Testis (tissue), 3 donors: ENCODE data around the gene IFIT1B. TPM values are rescaled to one million over a fixed set of nuclear protein-coding genes. Genes with fewer than 3 reads are reported as not detected.

Source experiments
- DNase-seq: peaks from one replicate; pipeline ENCODE4 v3.0.0-alpha.2; 2019
- H3K27ac ChIP-seq, 2 donors: fragments of 200-600 bp; sonication (generic); one replicate each; pipeline ENCODE4 v1.5.1; 2019
- H3K27me3 ChIP-seq: fragments of 200-600 bp; sonication (generic); one replicate; pipeline ENCODE4 v1.5.1; 2019
- H3K36me3 ChIP-seq: fragments of 200-600 bp; sonication (generic); one replicate; pipeline ENCODE4 v1.5.1; 2017; ENCODE audit warnings: low read depth; ENCODE audit errors: missing control alignments
- H3K4me1 ChIP-seq: fragments of 200-600 bp; sonication (generic); one replicate; pipeline ENCODE4 v1.5.1; 2019
- H3K4me3 ChIP-seq, 2 donors: fragments of 200-600 bp; sonication (generic); one replicate each; pipeline ENCODE4 v1.5.1; 2017 to 2019
- H3K9me3 ChIP-seq: fragments of 200-600 bp; sonication (generic); one replicate; pipeline ENCODE4 v1.5.1; 2017
- CTCF ChIP-seq, 3 experiments: fragments of 450-650 bp in 2 of 3; fragments of 200-600 bp in 1 of 3; sonication (generic) in 1 of 3; IDR thresholded peaks; one replicate each; pipeline ENCODE4 v1.5.1; 2016 to 2019; ENCODE audit warnings: antibody characterized with exemption in 3 of 3, mild to moderate bottlenecking in 2 of 3, moderate library complexity in 1 of 3
- POLR2A ChIP-seq: fragments of 450-650 bp; IDR thresholded peaks from one replicate; pipeline ENCODE4 v1.6.1; 2017; ENCODE audit warnings: antibody characterized with exemption, mild to moderate bottlenecking, moderate library complexity
- WGBS, 2 donors: methylation state at CpG; one replicate each; pipeline ENCODE4 v1.1.5; 2018; 5-methylcytosine and 5-hydroxymethylcytosine counted together
- intact Hi-C: fragments of 100-400 bp; cut with DNase I; formaldehyde crosslinking; loops from one replicate; pipeline ENCODE4 v1.15.1; 2023; ENCODE audit warnings: low total_unique reads
- polyA plus RNA-seq: library from polyadenylated mRNA; stranded (reverse); fragments of 350-450 nt; fragmentation: Illumina TruSeq; extraction: RNeasy Lipid Tissue Mini Kit (QIAGEN cat#74804); gene quantifications from one replicate; pipeline ENCODE4 v1.2.3, GENCODE V29; 2014; ENCODE audit warnings: low read depth, low replicate concordance; ENCODE audit not compliant: insufficient read depth
- total RNA-seq, 2 donors: library from RNA; depleted of rRNA; stranded (reverse); fragments of >200 nt; gene quantifications; one replicate each; pipeline ENCODE4 v1.2.3, GENCODE V29; 2016

Gene IFIT1B
- total and polyA plus RNA-seq, 3 donors from 2014 or later = not detected

- no peak for TF ChIP-seq POLR2A
- no peak for TF ChIP-seq CTCF (IDR thresholded peaks at IDR 0.05)
- intact Hi-C loops = no loop called here
- no peaks in the 10 kb centered on the region for H3K36me3 ChIP-seq
- H3K9me3 ChIP-seq = no peaks in the 10 kb centered on the region
- H3K27me3 ChIP-seq = no peaks in the 10 kb centered on the region
- peaks cover 9% of the 10 kb centered on the region for H3K4me1 ChIP-seq
- DNase-seq = no peak
- H3K4me3 ChIP-seq = no peak overlapping the region
- H3K27ac ChIP-seq = no peak overlapping the region
These were observed 14.9 kb upstream of the IFIT1B start for GRCh38 chr10:89362929-89363328.

GRCh38 chr10:89363729-89364442 lies 14.0 kb upstream of the IFIT1B start:
- H3K27ac ChIP-seq = no peak overlapping the region
- H3K9me3 ChIP-seq = no peaks in the 10 kb centered on the region
- no peaks in the 10 kb centered on the region for H3K36me3 ChIP-seq
- intact Hi-C loops = no loop called here
- no peaks in the 10 kb centered on the region for H3K27me3 ChIP-seq
- DNase-seq = no peak
- H3K4me3 ChIP-seq = no peak overlapping the region
- H3K4me1 ChIP-seq = peaks cover 13% of the 10 kb centered on the region
- no peak for TF ChIP-seq CTCF (IDR thresholded peaks at IDR 0.05)
- no peak for TF ChIP-seq POLR2A
- 85% methylated on average over 6 of the region's 6 CpGs for WGBS, 2 donors

GRCh38 chr10:89364531-89364930 lies 13.3 kb upstream of the IFIT1B start:
- Histone ChIP-seq H3K4me1 (peaks cover 13% of the 10 kb centered on the region), H3K9me3 (no peaks in the 10 kb centered on the region), H3K4me3 (no peak overlapping the region), H3K27me3 (no peaks in the 10 kb centered on the region), H3K36me3 (no peaks in the 10 kb centered on the region), H3K27ac (no peak overlapping the region)
- intact Hi-C loops = no loop called here
- WGBS, 2 donors = 82 to 98% methylated on average over 1 of the region's 1 CpG
- DNase-seq = no peak
- no peak for TF ChIP-seq POLR2A

GRCh38 chr10:89367529-89367928 lies 10.3 kb upstream of the IFIT1B start:
- Histone ChIP-seq H3K4me3 (no peak overlapping the region), H3K9me3 (no peaks in the 10 kb centered on the region), H3K36me3 (no peaks in the 10 kb centered on the region), H3K27ac (peak overlapping the region in 1 of 2 donors; percentile 70), H3K27me3 (no peaks in the 10 kb centered on the region), H3K4me1 (peaks cover 13% of the 10 kb centered on the region)
- TF ChIP-seq POLR2A (no peak), CTCF (IDR thresholded peaks at IDR 0.05) (no peak)
- WGBS, 2 donors = 57 to 61% methylated on average over 4 of the region's 4 CpGs
- intact Hi-C loops = no loop called here
- DNase-seq = no peak

GRCh38 chr10:89368129-89368528 lies 9.7 kb upstream of the IFIT1B start:
- 75 to 79% methylated on average over 1 of the region's 1 CpG for WGBS, 2 donors
- Histone ChIP-seq H3K27ac (peak overlapping the region in 1 of 2 donors; percentile 70), H3K9me3 (no peaks in the 10 kb centered on the region), H3K36me3 (no peaks in the 10 kb centered on the region), H3K4me3 (no peak overlapping the region), H3K4me1 (peaks cover 13% of the 10 kb centered on the region), H3K27me3 (no peaks in the 10 kb centered on the region)
- no peak for DNase-seq
- intact Hi-C loops = no loop called here
- TF ChIP-seq CTCF (IDR thresholded peaks at IDR 0.05) = no peak
- TF ChIP-seq POLR2A = no peak
